K562 (cell line): ENCODE measurements around the gene GFOD2. TPM values are rescaled to one million over a fixed set of nuclear protein-coding genes. Genes with fewer than 3 reads are reported as not detected.

Source experiments
- CCNT2 ChIP-seq: IDR thresholded peaks from 2 replicates; pipeline ENCODE4 v1.6.1; 2011; ENCODE audit warnings: borderline replicate concordance, low read depth, mild to moderate bottlenecking, moderate library complexity, mixed read lengths, low read length; ENCODE audit not compliant: insufficient read length; ENCODE audit errors: extremely low read depth
- HNRNPL ChIP-seq: fragments of 200-400 bp; formaldehyde crosslinking; IDR thresholded peaks from 2 replicates; pipeline ENCODE4 v1.6.1; 2017; ENCODE audit warnings: low read depth, mild to moderate bottlenecking, low read length
- SMAD4 ChIP-seq: fragments of 250-450 bp; sonication (Bioruptor Pico); conservative IDR thresholded peaks from 2 replicates; pipeline ENCODE4 v1.8.0; 2021; ENCODE audit warnings: inconsistent platforms, mild to moderate bottlenecking, moderate library complexity
- WHSC1 ChIP-seq: IDR thresholded peaks from one replicate; pipeline ENCODE4 v1.6.1; 2012; ENCODE audit warnings: low read length, control low read depth, inconsistent platforms
- ZFX ChIP-seq: sonication (generic); formaldehyde crosslinking; IDR thresholded peaks from 2 replicates; pipeline ENCODE4 v1.8.0; 2022; ENCODE audit warnings: mild to moderate bottlenecking, missing genetic modification reagents, moderate library complexity
- polyA plus RNA-seq, 8 experiments: library from polyadenylated mRNA; depleted of rRNA in 4 of 8; stranded (reverse) in 5 of 8; unstranded in 3 of 8; fragments of >200 nt; fragmentation: Nextera tagmentation in 2 of 8; fragmentation: Illumina TruSeq in 1 of 8; extraction: Ambion mirVana in 2 of 8; extraction: Trizol in 1 of 8; gene quantifications; 2 replicates each; pipeline versions ENCODE4 v1.2.1 to v1.2.3, GENCODE V29; 2011 to 2014; ENCODE audit warnings: inconsistent platforms in 1 of 8, missing spikeins in 1 of 8
- total RNA-seq, 7 experiments: library from RNA; depleted of rRNA in 6 of 7; stranded (reverse); fragments of >200 nt in 6 of 7; fragmentation: Illumina TruSeq in 2 of 7; extraction: Trizol in 2 of 7; gene quantifications; 2 replicates each; pipeline versions ENCODE4 v1.2.1 to v1.2.3, GENCODE V29; 2011 to 2021; ENCODE audit warnings: low replicate concordance in 1 of 7
- TF ChIP-seq, protein P1 (sequence below): fragments of 450-650 bp; IDR thresholded peaks from 2 replicates; pipeline ENCODE4 v1.7.1; 2018; ENCODE audit warnings: mild to moderate bottlenecking, low read depth; ENCODE audit not compliant: partially characterized antibody
- TF ChIP-seq, protein P2 (sequence below): fragments of 250-450 bp; sonication (Bioruptor Pico); IDR thresholded peaks from 2 replicates; pipeline ENCODE4 v1.8.0; 2021; ENCODE audit warnings: borderline replicate concordance, mild to moderate bottlenecking, moderate library complexity; ENCODE audit not compliant: poor library complexity, severe bottlenecking
- TF ChIP-seq, protein P3 (sequence below), 2 experiments: fragments of 450-650 bp in 1 of 2; sonication (generic) in 1 of 2; formaldehyde crosslinking in 1 of 2; IDR thresholded peaks; 2 replicates each; pipeline versions ENCODE4 v1.7.1 to v1.9.0; 2016 to 2022; ENCODE audit warnings: inconsistent platforms in 1 of 2, mild to moderate bottlenecking in 1 of 2, missing genetic modification reagents in 1 of 2
- TF ChIP-seq, protein P4 (sequence below): conservative IDR thresholded peaks from 2 replicates; pipeline ENCODE4 v1.6.1; 2011; ENCODE audit warnings: low read depth, mild to moderate bottlenecking, low read length; ENCODE audit not compliant: control insufficient read depth

The GFOD2 gene
- total and polyA plus RNA-seq, 9 of the 15 experiments (the other 6 are each of a cell fraction or from before 2014, with no cell fraction given): 1.9 to 15.8 (median 11.1) TPM

DNA sequence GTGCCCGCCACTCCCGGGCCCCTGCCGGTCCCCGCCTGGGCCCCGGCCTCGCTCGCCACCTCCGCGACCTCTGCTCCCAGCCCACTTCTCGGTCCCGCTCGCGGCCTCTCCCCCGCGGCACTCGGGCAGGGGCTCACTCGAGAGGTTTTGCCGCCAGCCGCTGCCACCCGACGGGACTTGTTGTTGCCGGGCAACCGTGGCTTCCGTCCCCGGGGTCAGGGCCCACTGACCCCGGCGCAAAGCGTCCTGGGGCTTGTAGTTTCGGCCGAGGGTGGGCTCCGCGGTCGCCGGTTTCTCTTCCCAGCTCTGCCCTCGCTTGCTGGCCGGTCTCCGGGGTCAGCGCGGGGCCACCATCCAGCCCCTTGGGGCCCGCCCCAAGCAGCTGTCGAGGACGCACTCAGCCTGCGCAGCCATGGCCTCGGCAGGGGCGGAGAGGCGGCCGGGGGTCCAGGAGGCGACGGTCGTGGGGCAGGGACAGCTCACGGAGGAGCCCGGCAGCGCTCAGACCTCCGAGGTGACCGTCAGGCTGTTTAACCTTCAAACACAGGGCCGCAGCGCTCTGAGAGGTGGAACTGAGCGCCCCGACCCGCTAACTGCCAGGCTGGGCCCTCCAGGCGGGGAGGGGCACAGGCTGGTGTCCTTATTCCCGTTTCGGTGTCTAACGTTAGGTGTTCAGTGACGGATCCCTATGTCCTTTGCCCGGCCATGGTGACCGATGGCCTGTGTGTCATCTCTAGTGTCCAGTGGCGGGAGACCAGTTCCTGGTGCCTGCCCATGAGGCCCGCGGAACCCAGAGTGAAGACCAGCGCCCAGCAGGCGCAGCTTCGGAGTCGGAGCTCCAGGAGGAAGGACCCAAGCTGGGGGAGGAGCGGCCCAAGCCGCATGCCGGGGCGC lies 52.3 kb downstream of the GFOD2 start, which contains the start of the genes C16orf86 and ENKD1 (continued):
- TF ChIP-seq, protein P1, sequence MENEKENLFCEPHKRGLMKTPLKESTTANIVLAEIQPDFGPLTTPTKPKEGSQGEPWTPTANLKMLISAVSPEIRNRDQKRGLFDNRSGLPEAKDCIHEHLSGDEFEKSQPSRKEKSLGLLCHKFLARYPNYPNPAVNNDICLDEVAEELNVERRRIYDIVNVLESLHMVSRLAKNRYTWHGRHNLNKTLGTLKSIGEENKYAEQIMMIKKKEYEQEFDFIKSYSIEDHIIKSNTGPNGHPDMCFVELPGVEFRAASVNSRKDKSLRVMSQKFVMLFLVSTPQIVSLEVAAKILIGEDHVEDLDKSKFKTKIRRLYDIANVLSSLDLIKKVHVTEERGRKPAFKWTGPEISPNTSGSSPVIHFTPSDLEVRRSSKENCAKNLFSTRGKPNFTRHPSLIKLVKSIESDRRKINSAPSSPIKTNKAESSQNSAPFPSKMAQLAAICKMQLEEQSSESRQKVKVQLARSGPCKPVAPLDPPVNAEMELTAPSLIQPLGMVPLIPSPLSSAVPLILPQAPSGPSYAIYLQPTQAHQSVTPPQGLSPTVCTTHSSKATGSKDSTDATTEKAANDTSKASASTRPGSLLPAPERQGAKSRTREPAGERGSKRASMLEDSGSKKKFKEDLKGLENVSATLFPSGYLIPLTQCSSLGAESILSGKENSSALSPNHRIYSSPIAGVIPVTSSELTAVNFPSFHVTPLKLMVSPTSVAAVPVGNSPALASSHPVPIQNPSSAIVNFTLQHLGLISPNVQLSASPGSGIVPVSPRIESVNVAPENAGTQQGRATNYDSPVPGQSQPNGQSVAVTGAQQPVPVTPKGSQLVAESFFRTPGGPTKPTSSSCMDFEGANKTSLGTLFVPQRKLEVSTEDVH: no peak
- TF ChIP-seq, protein P2, sequence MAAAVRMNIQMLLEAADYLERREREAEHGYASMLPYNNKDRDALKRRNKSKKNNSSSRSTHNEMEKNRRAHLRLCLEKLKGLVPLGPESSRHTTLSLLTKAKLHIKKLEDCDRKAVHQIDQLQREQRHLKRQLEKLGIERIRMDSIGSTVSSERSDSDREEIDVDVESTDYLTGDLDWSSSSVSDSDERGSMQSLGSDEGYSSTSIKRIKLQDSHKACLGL: no peak
- TF ChIP-seq WHSC1: no peak
- TF ChIP-seq, protein P3, sequence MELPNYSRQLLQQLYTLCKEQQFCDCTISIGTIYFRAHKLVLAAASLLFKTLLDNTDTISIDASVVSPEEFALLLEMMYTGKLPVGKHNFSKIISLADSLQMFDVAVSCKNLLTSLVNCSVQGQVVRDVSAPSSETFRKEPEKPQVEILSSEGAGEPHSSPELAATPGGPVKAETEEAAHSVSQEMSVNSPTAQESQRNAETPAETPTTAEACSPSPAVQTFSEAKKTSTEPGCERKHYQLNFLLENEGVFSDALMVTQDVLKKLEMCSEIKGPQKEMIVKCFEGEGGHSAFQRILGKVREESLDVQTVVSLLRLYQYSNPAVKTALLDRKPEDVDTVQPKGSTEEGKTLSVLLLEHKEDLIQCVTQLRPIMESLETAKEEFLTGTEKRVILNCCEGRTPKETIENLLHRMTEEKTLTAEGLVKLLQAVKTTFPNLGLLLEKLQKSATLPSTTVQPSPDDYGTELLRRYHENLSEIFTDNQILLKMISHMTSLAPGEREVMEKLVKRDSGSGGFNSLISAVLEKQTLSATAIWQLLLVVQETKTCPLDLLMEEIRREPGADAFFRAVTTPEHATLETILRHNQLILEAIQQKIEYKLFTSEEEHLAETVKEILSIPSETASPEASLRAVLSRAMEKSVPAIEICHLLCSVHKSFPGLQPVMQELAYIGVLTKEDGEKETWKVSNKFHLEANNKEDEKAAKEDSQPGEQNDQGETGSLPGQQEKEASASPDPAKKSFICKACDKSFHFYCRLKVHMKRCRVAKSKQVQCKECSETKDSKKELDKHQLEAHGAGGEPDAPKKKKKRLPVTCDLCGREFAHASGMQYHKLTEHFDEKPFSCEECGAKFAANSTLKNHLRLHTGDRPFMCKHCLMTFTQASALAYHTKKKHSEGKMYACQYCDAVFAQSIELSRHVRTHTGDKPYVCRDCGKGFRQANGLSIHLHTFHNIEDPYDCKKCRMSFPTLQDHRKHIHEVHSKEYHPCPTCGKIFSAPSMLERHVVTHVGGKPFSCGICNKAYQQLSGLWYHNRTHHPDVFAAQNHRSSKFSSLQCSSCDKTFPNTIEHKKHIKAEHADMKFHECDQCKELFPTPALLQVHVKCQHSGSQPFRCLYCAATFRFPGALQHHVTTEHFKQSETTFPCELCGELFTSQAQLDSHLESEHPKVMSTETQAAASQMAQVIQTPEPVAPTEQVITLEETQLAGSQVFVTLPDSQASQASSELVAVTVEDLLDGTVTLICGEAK (IDR thresholded peaks at IDR 0.05): peak; percentile 90
- TF ChIP-seq, protein P3 (CRISPR knock-in tag; IDR thresholded peaks at IDR 0.05): no peak
- TF ChIP-seq HNRNPL: peak; percentile 69; the same call in 1 of the 2 replicates
- TF ChIP-seq, protein P4, sequence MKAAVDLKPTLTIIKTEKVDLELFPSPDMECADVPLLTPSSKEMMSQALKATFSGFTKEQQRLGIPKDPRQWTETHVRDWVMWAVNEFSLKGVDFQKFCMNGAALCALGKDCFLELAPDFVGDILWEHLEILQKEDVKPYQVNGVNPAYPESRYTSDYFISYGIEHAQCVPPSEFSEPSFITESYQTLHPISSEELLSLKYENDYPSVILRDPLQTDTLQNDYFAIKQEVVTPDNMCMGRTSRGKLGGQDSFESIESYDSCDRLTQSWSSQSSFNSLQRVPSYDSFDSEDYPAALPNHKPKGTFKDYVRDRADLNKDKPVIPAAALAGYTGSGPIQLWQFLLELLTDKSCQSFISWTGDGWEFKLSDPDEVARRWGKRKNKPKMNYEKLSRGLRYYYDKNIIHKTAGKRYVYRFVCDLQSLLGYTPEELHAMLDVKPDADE: peak; percentile 96
- TF ChIP-seq CCNT2: no peak
- peak; percentile 71 for TF ChIP-seq ZFX
- TF ChIP-seq SMAD4 (CRISPR knock-in tag): no peak
